ENCODE results near the gene CATSPER1. TPM values are rescaled to one million over a fixed set of nuclear protein-coding genes. Genes with fewer than 3 reads are reported as not detected.

CATSPER1 gene
- under 1 TPM in 1 of 4 donors, not detected in 3; 0.12 TPM for total RNA-seq

DNA sequence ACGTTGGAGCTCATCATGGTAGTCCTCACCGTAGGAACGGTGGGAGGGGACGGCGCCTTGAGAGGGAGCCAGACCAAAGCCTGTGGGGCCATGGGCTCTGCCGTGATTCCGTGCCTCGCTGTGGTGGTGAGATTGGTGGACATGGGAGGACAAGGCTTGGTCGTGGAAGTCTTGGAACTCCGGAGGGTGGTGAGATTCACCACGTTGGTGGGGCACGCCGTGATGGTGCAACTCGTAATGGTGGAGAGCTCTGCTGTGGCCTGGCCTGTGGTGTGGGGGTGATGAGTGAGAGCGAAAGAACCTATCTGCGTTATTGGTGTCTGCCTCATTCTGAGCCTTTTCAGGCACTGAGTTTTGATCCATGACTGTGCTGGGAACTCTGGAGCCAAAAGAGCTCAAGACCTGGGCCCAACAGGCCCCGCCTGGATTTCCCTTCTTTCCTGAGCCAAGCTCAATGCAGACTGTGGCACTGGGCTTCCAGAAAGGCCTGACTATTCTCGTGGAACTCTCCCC is at the start of gene CATSPER1:
Gene CATSPER1 (minus strand): TSS at position 463 of the 513 bp plus-strand sequence. CDS start 100 bp downstream, at position 363.
- Histone ChIP-seq H3K9me3 (no peaks in the 10 kb centered on the region), H3K4me1 (peaks cover 0 to 13% (median 6%) of the 10 kb centered on the region in 3 donors), H3K27ac (no peak within 1 kb of the TSS), H3K4me3 (no peak within 1 kb of the TSS), H3K36me3 (no peaks in the 10 kb centered on the region), H3K27me3 (peaks cover 9% of the 10 kb centered on the region)
- 79 to 94% methylated on average over 7 to 10 of the region's 18 CpGs for WGBS, 2 donors (ENCODE audit: low coverage in 1 of 2)
- no peak for ATAC-seq
- no peak for TF ChIP-seq EP300 (IDR thresholded peaks at IDR 0.05)
- TF ChIP-seq POLR2AphosphoS5 (IDR thresholded peaks at IDR 0.05) = no peak
- TF ChIP-seq, protein P1, sequence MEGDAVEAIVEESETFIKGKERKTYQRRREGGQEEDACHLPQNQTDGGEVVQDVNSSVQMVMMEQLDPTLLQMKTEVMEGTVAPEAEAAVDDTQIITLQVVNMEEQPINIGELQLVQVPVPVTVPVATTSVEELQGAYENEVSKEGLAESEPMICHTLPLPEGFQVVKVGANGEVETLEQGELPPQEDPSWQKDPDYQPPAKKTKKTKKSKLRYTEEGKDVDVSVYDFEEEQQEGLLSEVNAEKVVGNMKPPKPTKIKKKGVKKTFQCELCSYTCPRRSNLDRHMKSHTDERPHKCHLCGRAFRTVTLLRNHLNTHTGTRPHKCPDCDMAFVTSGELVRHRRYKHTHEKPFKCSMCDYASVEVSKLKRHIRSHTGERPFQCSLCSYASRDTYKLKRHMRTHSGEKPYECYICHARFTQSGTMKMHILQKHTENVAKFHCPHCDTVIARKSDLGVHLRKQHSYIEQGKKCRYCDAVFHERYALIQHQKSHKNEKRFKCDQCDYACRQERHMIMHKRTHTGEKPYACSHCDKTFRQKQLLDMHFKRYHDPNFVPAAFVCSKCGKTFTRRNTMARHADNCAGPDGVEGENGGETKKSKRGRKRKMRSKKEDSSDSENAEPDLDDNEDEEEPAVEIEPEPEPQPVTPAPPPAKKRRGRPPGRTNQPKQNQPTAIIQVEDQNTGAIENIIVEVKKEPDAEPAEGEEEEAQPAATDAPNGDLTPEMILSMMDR (IDR thresholded peaks at IDR 0.05) = no peak
- TF ChIP-seq POLR2A (IDR thresholded peaks at IDR 0.05) = no peak

DNA sequence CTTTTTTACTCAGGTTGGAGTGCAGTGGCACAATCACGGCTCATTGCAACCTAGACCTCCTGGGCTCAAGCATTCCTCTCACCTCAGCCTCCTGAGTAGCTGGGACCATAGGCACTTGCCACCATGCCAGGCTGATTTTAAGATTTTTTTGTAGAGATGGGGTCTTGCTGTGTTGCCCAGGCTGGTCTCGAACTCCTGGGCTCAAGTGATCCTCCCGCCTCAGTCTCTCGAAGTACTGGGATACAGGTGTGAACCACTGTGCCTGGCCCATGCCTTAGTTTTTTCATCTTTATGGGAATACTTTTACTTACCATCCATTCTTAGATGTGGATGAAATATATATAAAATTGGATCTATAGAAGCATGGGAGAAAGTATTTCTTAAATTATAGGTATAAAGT is 49.0 kb upstream of the CATSPER1 start:
- Histone ChIP-seq H3K4me1 (peaks cover 0 to 35% (median 6%) of the 10 kb centered on the region in 3 donors), H3K36me3 (peaks cover 0 to 17% of the 10 kb centered on the region in 2 donors), H3K27me3 (no peaks in the 10 kb centered on the region), H3K27ac (no peak overlapping the region), H3K4me3 (no peak overlapping the region), H3K9me3 (no peaks in the 10 kb centered on the region)
- 94 to 100% methylated on average over 2 to 3 of the region's 4 CpGs for WGBS, 2 donors (ENCODE audit: low coverage in 1 of 2)
- TF ChIP-seq POLR2A (IDR thresholded peaks at IDR 0.05) (no peak), POLR2AphosphoS5 (IDR thresholded peaks at IDR 0.05) (no peak), EP300 (IDR thresholded peaks at IDR 0.05) (no peak)
- TF ChIP-seq, protein P1 (IDR thresholded peaks at IDR 0.05) = no peak
- no peak for ATAC-seq

DNA sequence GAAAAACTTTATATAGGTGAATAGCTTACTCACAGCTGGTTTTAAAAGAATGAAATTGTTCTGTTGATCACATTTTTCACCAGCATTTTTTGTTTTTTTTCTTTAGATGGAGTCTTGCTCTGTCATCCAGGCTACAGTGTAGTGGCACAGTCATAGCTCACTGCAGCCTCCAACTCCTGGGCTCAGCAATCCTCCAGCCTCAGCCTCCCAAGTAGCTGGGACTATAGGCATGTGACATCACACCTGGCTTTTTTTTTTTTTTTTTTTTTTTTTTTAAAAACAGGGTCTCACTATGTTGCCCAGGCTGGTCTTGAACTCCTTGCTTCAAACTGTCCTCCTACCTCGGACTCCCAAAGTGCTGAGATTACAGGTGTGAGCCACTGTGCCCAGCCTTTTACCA is 47.4 kb upstream of the CATSPER1 start:
- no peak overlapping the region for H3K27ac ChIP-seq
- H3K9me3 ChIP-seq = no peaks in the 10 kb centered on the region
- no peak overlapping the region for H3K4me3 ChIP-seq
- peaks cover 1 to 35% (median 10%) of the 10 kb centered on the region in 3 donors for H3K4me1 ChIP-seq
- WGBS, 2 donors (ENCODE audit: low coverage in 1 of 2) = 100% methylated on average over 1 of the region's 1 CpG; no CpG with 5 or more reads in 1 of the 2 donors
- peaks cover 0 to 18% of the 10 kb centered on the region in 2 donors for H3K36me3 ChIP-seq
- no peak for ATAC-seq
- H3K27me3 ChIP-seq = no peaks in the 10 kb centered on the region
- TF ChIP-seq POLR2AphosphoS5 (IDR thresholded peaks at IDR 0.05) (no peak), EP300 (IDR thresholded peaks at IDR 0.05) (no peak)

DNA sequence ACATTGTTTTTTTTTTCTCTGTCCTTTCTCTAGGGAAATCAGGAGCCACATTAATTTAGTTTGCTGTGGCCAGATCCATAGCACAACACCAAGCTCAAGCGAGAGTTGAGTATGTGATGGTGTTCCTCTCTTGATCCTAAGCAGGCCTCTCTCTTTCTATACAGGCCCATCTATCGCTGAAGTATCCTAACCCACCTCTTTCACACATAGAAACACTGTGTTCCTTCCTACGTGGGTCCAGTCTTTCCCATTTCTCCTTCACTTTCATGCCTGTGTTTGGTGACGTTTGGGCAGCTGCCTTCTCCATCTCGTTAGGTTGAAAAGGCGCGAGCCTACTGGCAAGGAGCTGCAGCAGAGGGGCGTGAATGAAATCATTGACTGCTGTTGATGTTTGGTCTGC is 46.2 kb upstream of the CATSPER1 start:
- H3K9me3 ChIP-seq = no peaks in the 10 kb centered on the region
- H3K36me3 ChIP-seq = peaks cover 0 to 29% of the 10 kb centered on the region in 2 donors
- H3K4me1 ChIP-seq = peaks cover 3 to 45% (median 18%) of the 10 kb centered on the region in 3 donors
- ATAC-seq = no peak
- H3K27me3 ChIP-seq = no peaks in the 10 kb centered on the region
- H3K27ac ChIP-seq = peak overlapping the region in 1 of 4 donors; percentile 95
- TF ChIP-seq POLR2A (IDR thresholded peaks at IDR 0.05) = no peak
- WGBS, 2 donors (ENCODE audit: low coverage in 1 of 2) = 59 to 87% methylated on average over 3 to 5 of the region's 8 CpGs
- H3K4me3 ChIP-seq = no peak overlapping the region

DNA sequence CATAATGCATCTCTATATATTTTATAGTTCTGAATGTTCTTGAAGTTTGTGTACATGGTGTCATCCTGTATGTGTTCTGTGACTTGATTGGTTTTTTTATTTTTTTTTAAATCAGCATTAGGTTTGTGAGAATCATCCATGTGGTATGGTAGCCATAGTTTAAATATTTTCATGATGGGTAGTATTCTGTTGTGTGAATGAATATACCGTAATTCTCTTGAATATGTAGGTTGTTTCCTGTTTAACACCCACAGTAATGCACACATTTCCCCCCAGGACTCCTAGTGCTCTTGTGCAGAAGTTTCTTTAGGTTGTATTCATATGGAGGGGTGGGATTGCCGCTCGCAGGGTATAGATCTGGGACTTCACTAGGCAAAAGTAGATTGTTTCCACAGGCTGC is 45.8 kb upstream of the CATSPER1 start:
- Histone ChIP-seq H3K36me3 (peaks cover 0 to 34% of the 10 kb centered on the region in 2 donors), H3K27ac (peak overlapping the region in 2 of 4 donors; percentile 91 to 95), H3K4me3 (no peak overlapping the region), H3K9me3 (no peaks in the 10 kb centered on the region), H3K4me1 (peaks cover 3 to 45% (median 18%) of the 10 kb centered on the region in 3 donors), H3K27me3 (no peaks in the 10 kb centered on the region)
- 93 to 100% methylated on average over 1 to 3 of the region's 3 CpGs for WGBS, 2 donors (ENCODE audit: low coverage in 1 of 2)
- no peak for TF ChIP-seq POLR2AphosphoS5 (IDR thresholded peaks at IDR 0.05)
- TF ChIP-seq POLR2A (IDR thresholded peaks at IDR 0.05) = no peak
- TF ChIP-seq, protein P1 (IDR thresholded peaks at IDR 0.05) = no peak
- TF ChIP-seq EP300 (IDR thresholded peaks at IDR 0.05) = no peak
- no peak for ATAC-seq

DNA sequence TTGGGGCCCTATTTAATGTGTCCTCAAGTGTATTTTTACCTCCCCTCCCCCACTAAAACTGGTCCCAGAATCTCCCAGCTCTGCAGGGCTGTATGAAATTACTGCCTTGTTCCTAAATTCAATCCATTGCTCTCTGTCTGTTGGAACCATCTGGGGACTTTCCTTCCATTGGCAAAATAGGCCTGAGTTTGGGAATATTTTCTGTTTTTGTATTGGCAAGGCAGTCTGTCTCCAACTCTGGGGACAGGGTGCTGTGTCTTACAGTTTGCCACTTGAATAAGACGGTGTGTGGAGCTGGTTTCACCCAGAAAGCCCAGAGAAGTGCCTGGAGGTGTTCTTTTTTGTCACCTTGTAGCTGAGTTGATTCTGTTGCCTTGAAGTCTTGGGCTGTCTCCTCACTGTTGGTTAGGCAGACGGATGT is 45.1 kb upstream of the CATSPER1 start:
- ATAC-seq = no peak
- WGBS, 2 donors (ENCODE audit: low coverage in 1 of 2) = 0 to 19% methylated on average over 1 to 2 of the region's 2 CpGs
- peak overlapping the region; percentile 36 to 95 (median 90) for H3K27ac ChIP-seq
- peaks cover 3 to 45% (median 18%) of the 10 kb centered on the region in 3 donors for H3K4me1 ChIP-seq
- H3K36me3 ChIP-seq = peaks cover 0 to 41% of the 10 kb centered on the region in 2 donors
- no peak for TF ChIP-seq POLR2AphosphoS5 (IDR thresholded peaks at IDR 0.05)
- TF ChIP-seq, protein P1 (IDR thresholded peaks at IDR 0.05) = no peak
- TF ChIP-seq POLR2A (IDR thresholded peaks at IDR 0.05) = no peak
- no peak for TF ChIP-seq EP300 (IDR thresholded peaks at IDR 0.05)
- peak overlapping the region; percentile 69 to 99 for H3K4me3 ChIP-seq
- H3K9me3 ChIP-seq = no peaks in the 10 kb centered on the region
- H3K27me3 ChIP-seq = no peaks in the 10 kb centered on the region

All from gastroesophageal sphincter (tissue), 4 donors.